KOPT-K1 (cell line): Measurements from ENCODE around the gene ZNF540.

Experiments used
- H3K27ac ChIP-seq: fragments of 200-600 bp; sonication (generic); 2 replicates; pipeline ENCODE4 v1.5.1; 2016; ENCODE audit warnings: antibody characterized with exemption, mild to moderate bottlenecking, low read depth, low read length; ENCODE audit not compliant: poor library complexity, severe bottlenecking
- H3K36me3 ChIP-seq: fragments of 200-600 bp; sonication (generic); 2 replicates; pipeline ENCODE4 v1.5.1; 2017; ENCODE audit warnings: antibody characterized with exemption, mild to moderate bottlenecking, low read length, moderate library complexity; ENCODE audit not compliant: insufficient read depth
- H3K9me3 ChIP-seq: fragments of 200-600 bp; sonication (generic); 2 replicates; pipeline ENCODE4 v1.5.1; 2017; ENCODE audit warnings: antibody characterized with exemption, low read length, mild to moderate bottlenecking; ENCODE audit not compliant: insufficient read depth, poor library complexity, severe bottlenecking

Gene ZNF540

GRCh38 chr19:37594304-37594981 is at the start of gene ZNF540, which contains the start of gene ZNF571:
Gene ZNF540 (plus strand): TSS chr19:37594876. CDS start chr19:37598448, 3,572 bp downstream.
Gene ZNF571 (minus strand): TSS chr19:37594792. CDS start chr19:37586676, 8,116 bp downstream.
- no peaks in the 10 kb centered on the region for H3K36me3 ChIP-seq
- H3K27ac ChIP-seq, result peak within 1 kb of the TSS; percentile 62

GRCh38 chr19:37551129-37551993 is 43.3 kb upstream of the ZNF540 start:
- peaks cover 75% of the 10 kb centered on the region for H3K9me3 ChIP-seq
- H3K36me3 ChIP-seq, result no peaks in the 10 kb centered on the region
- H3K27ac ChIP-seq, result no peak overlapping the region

More at GRCh38 chr19:37594304-37594981, at the start of gene ZNF540, which contains the start of gene ZNF571:
- peaks cover 21% of the 10 kb centered on the region for H3K9me3 ChIP-seq

GRCh38 chr19:37563518-37563917 is 31.2 kb upstream of the ZNF540 start:
- H3K9me3 ChIP-seq, result peaks cover 96% of the 10 kb centered on the region
- H3K27ac ChIP-seq, result no peak overlapping the region
- peaks cover 10% of the 10 kb centered on the region for H3K36me3 ChIP-seq

GRCh38 chr19:37564624-37565369 is 29.9 kb upstream of the ZNF540 start:
- Histone ChIP-seq H3K27ac (no peak overlapping the region), H3K9me3 (peaks cover 97% of the 10 kb centered on the region), H3K36me3 (peaks cover 10% of the 10 kb centered on the region)

- Histone ChIP-seq H3K9me3 (peaks cover 100% of the 10 kb centered on the region), H3K36me3 (peaks cover 10% of the 10 kb centered on the region), H3K27ac (no peak overlapping the region)
Measured at GRCh38 chr19:37565370-37565669, 29.4 kb upstream of the ZNF540 start.

- peaks cover 4% of the 10 kb centered on the region; the same call in 1 of the 2 replicates for H3K36me3 ChIP-seq
- H3K9me3 ChIP-seq, result peaks cover 64% of the 10 kb centered on the region
- H3K27ac ChIP-seq, result no peak overlapping the region
Measured at GRCh38 chr19:37572203-37572602, 22.5 kb upstream of the ZNF540 start.

- H3K36me3 ChIP-seq, result peaks cover 53% of the 10 kb centered on the region; the same call in 1 of the 2 replicates
- peaks cover 87% of the 10 kb centered on the region for H3K9me3 ChIP-seq
- H3K27ac ChIP-seq, result no peak overlapping the region
Measured at GRCh38 chr19:37583340-37583739, 11.3 kb upstream of the ZNF540 start.

GRCh38 chr19:37593996-37594303 is 726 bp upstream of the ZNF540 start:
- Histone ChIP-seq H3K9me3 (peaks cover 21% of the 10 kb centered on the region), H3K27ac (peak overlapping the region; percentile 62)

GRCh38 chr19:37594982-37595382 is 306 bp downstream of the ZNF540 start:
- Histone ChIP-seq H3K27ac (peak overlapping the region; percentile 62), H3K9me3 (peaks cover 18% of the 10 kb centered on the region)

More at GRCh38 chr19:37593996-37594303, 726 bp upstream of the ZNF540 start:
- no peaks in the 10 kb centered on the region for H3K36me3 ChIP-seq

GRCh38 chr19:37635076-37636056 is 40.7 kb downstream of the ZNF540 start:
- Histone ChIP-seq H3K36me3 (peaks cover 66% of the 10 kb centered on the region), H3K9me3 (peaks cover 96% of the 10 kb centered on the region), H3K27ac (no peak overlapping the region)

More at GRCh38 chr19:37594982-37595382, 306 bp downstream of the ZNF540 start:
- no peaks in the 10 kb centered on the region for H3K36me3 ChIP-seq

- H3K27ac ChIP-seq, result peak overlapping the region; percentile 91
- peaks cover 35% of the 10 kb centered on the region for H3K9me3 ChIP-seq
- H3K36me3 ChIP-seq, result peaks cover 37% of the 10 kb centered on the region
Measured at GRCh38 chr19:37654118-37654517, 59.4 kb downstream of the ZNF540 start.

GRCh38 chr19:37654629-37655300 is 60.1 kb downstream of the ZNF540 start:
- Histone ChIP-seq H3K27ac (peak overlapping the region; percentile 91), H3K36me3 (peaks cover 33% of the 10 kb centered on the region)

GRCh38 chr19:37655301-37655688 is 60.6 kb downstream of the ZNF540 start, which contains the start of gene ZFP30:
Gene ZFP30 (minus strand): TSS chr19:37655465. CDS start chr19:37647822, 7,643 bp downstream.
- Histone ChIP-seq H3K27ac (peak within 1 kb of the TSS; percentile 91), H3K9me3 (peaks cover 25% of the 10 kb centered on the region), H3K36me3 (peaks cover 32% of the 10 kb centered on the region)

More at GRCh38 chr19:37654629-37655300, 60.1 kb downstream of the ZNF540 start:
- H3K9me3 ChIP-seq, result peaks cover 29% of the 10 kb centered on the region
